SK-N-SH (cell line): ENCODE results near the gene UNC5CL.

Experiments used
- CTCF ChIP-seq: fragments of 200-600 bp; sonication (generic); IDR thresholded peaks from 2 replicates; pipeline ENCODE4 v1.6.1; 2017; ENCODE audit warnings: antibody characterized with exemption, mild to moderate bottlenecking, moderate library complexity
- EP300 ChIP-seq, 2 experiments: IDR thresholded peaks; 2 replicates each; pipeline versions ENCODE4 v1.4.0 to v1.6.1; 2012; ENCODE audit warnings: borderline replicate concordance in 1 of 2, low read depth in 1 of 2, low read length in 1 of 2
- EZH2phosphoT487 ChIP-seq: fragments of 200-600 bp; sonication (generic); IDR thresholded peaks from 2 replicates; pipeline ENCODE4 v1.6.1; 2017; ENCODE audit warnings: low read depth, mixed run types, mild to moderate bottlenecking, antibody characterized with exemption, moderate library complexity, borderline replicate concordance
- JUND ChIP-seq: IDR thresholded peaks from 2 replicates; pipeline ENCODE4 v1.4.0; 2012
- MAX ChIP-seq: IDR thresholded peaks from 2 replicates; pipeline ENCODE4 v1.4.0; 2012; ENCODE audit warnings: low read depth
- MXI1 ChIP-seq: IDR thresholded peaks from 2 replicates; pipeline ENCODE4 v1.6.1; 2012; ENCODE audit warnings: mild to moderate bottlenecking, low read depth, low read length, improper control_type of control experiment
- POLR2AphosphoS5 ChIP-seq: IDR thresholded peaks from 2 replicates; pipeline ENCODE4 v1.6.1; 2012; ENCODE audit warnings: low read depth, low read length
- RFX5 ChIP-seq: IDR thresholded peaks from 2 replicates; pipeline ENCODE4 v1.6.1; 2012; ENCODE audit warnings: mild to moderate bottlenecking, improper control_type of control experiment, low read length
- SIN3A ChIP-seq: IDR thresholded peaks from 2 replicates; pipeline ENCODE4 v1.6.1; 2012; ENCODE audit warnings: low read depth, mild to moderate bottlenecking, low read length, moderate library complexity, borderline replicate concordance
- SMC3 ChIP-seq: IDR thresholded peaks from 2 replicates; pipeline ENCODE4 v1.6.1; 2012; ENCODE audit warnings: low read depth, low read length, improper control_type of control experiment
- TAF1 ChIP-seq: IDR thresholded peaks from 2 replicates; pipeline ENCODE4 v1.6.1; 2012; ENCODE audit warnings: low read depth, mild to moderate bottlenecking, low read length, moderate library complexity, borderline replicate concordance
- YY1 ChIP-seq: IDR thresholded peaks from 2 replicates; pipeline ENCODE4 v1.4.0; 2012; ENCODE audit warnings: low read depth, mild to moderate bottlenecking
- TF ChIP-seq, protein P1 (sequence below): IDR thresholded peaks from 2 replicates; pipeline ENCODE4 v1.6.1; 2012; ENCODE audit warnings: mild to moderate bottlenecking, low read depth, low read length, moderate library complexity

DNA sequence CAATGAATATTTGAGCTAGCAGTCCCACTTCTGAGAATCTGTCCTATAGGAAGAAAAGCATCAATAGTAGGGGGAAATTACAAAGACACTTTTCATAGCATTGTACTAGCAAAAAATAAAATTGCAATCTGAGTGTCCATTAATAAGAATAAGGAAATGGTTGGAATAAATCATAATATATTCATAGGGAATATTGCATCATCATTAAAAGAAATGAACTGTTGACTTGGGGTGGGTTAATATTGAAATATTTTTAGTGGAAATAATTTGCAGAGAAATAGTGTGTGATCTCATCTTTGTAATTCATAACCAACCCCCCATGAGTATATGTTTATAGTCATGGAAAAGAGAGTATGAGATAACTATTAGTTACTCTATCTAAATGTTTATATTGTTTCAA lies 46.2 kb upstream of the UNC5CL start:
- TF ChIP-seq SMC3 (no peak), POLR2AphosphoS5 (no peak), CTCF (no peak), EZH2phosphoT487 (no peak), EP300 (IDR thresholded peaks at IDR 0.05; ENCODE audit: borderline replicate concordance in 1 of 2, low read depth in 1 of 2, low read length in 1 of 2) (no peak), MAX (no peak), TAF1 (no peak), JUND (no peak), SIN3A (no peak), MXI1 (no peak), YY1 (no peak), RFX5 (no peak)
- TF ChIP-seq, protein P1, sequence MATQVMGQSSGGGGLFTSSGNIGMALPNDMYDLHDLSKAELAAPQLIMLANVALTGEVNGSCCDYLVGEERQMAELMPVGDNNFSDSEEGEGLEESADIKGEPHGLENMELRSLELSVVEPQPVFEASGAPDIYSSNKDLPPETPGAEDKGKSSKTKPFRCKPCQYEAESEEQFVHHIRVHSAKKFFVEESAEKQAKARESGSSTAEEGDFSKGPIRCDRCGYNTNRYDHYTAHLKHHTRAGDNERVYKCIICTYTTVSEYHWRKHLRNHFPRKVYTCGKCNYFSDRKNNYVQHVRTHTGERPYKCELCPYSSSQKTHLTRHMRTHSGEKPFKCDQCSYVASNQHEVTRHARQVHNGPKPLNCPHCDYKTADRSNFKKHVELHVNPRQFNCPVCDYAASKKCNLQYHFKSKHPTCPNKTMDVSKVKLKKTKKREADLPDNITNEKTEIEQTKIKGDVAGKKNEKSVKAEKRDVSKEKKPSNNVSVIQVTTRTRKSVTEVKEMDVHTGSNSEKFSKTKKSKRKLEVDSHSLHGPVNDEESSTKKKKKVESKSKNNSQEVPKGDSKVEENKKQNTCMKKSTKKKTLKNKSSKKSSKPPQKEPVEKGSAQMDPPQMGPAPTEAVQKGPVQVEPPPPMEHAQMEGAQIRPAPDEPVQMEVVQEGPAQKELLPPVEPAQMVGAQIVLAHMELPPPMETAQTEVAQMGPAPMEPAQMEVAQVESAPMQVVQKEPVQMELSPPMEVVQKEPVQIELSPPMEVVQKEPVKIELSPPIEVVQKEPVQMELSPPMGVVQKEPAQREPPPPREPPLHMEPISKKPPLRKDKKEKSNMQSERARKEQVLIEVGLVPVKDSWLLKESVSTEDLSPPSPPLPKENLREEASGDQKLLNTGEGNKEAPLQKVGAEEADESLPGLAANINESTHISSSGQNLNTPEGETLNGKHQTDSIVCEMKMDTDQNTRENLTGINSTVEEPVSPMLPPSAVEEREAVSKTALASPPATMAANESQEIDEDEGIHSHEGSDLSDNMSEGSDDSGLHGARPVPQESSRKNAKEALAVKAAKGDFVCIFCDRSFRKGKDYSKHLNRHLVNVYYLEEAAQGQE, result no peak
